Spleen (tissue), 7 donors: ENCODE data around the gene TNS1.

Experiments used
- CTCF ChIP-seq, 11 experiments: fragments of 200-600 bp in 7 of 11; fragments of 450-650 bp in 4 of 11; sonication (generic) in 4 of 11; IDR thresholded peaks in 8 of 11; conservative IDR thresholded peaks in 3 of 11; 1 replicate in 7 of 11; 2 replicates in 4 of 11; pipeline versions ENCODE4 v1.4.0 to v1.8.0; 2016 to 2021; ENCODE audit warnings: antibody characterized with exemption in 11 of 11, inconsistent platforms in 4 of 11, mild to moderate bottlenecking in 1 of 11
- POLR2A ChIP-seq, 3 donors: fragments of 450-650 bp; IDR thresholded peaks; one replicate each; pipeline ENCODE4 v1.5.1; 2017; ENCODE audit warnings: antibody characterized with exemption in 3 of 3, mild to moderate bottlenecking in 1 of 3
- POLR2AphosphoS5 ChIP-seq, 3 donors: sonication (generic); formaldehyde crosslinking; IDR thresholded peaks; one replicate each; pipeline ENCODE4 v1.5.1; 2017; ENCODE audit warnings: antibody characterized with exemption in 3 of 3
- donor health status: DM: no; HTN: no; CAD: no; lungs with moderate emphysema.
- donor health status: DM: no; HTN: no; CAD: no.
- donor health status: DM: no; HTN: no; CAD: no.

DNA sequence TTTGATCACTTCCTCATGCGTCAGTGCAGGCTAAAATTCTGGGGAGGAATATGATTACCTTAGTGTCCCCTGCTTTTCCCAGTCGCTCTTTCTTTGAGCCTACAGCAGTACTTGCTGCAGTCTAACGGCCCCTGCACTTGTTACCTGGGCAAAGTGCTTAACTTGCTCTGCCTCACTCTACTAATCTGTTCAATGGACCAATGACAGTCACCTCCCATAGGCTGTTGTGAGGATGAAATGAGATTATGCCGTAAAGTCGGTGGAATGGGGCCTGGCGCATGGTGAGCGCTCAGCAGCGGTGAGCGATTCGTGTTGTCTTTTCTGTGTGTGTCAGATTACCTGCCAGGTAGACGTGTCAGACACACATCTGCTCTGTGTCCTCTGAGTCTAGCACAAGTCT lies 5.3 kb downstream of the TNS1 start:
- TF ChIP-seq CTCF (IDR thresholded peaks at IDR 0.05 in 8 of 11, conservative IDR thresholded peaks at IDR 0.05 in 3 of 11) (no peak), POLR2A (IDR thresholded peaks at IDR 0.05) (no peak), POLR2AphosphoS5 (IDR thresholded peaks at IDR 0.05) (no peak)
